ENCODE results near the gene EEIG1.

The EEIG1 gene

GRCh38 chr9:127963041-127963358 lies 17.8 kb downstream of the EEIG1 start:
- peak overlapping the region; percentile 18 for H3K4me3 Mint-ChIP-seq
- no peak overlapping the region for H3K27ac Mint-ChIP-seq
- H3K9me3 Mint-ChIP-seq, result no peaks in the 10 kb centered on the region
- H3K36me3 Mint-ChIP-seq (ENCODE audit: low read depth), result peaks cover 42% of the 10 kb centered on the region
- H3K4me1 Mint-ChIP-seq (ENCODE audit: low read depth), result peaks cover 69% of the 10 kb centered on the region
- no peaks in the 10 kb centered on the region for H3K27me3 Mint-ChIP-seq (ENCODE audit: low read depth)

DNA sequence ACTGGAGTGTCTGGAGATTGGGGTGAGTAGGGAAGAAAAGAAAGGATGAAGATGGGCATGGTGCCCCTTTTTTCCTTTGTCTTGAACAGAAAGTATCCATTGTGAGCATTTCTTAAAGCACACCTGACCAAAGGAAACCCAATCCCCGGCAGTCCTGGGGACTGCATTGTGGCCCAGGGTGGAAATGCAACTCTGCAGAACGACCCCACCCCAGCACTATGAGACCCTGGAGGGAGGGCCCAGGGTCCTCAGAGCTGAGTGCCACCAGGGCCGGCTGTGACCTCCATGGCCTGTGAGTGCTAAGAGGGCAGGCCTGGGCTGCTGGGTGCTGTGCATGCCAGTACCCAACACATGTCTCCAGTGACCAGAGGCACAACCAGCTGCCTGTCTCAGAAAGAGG lies 18.5 kb downstream of the EEIG1 start:
- Mint-ChIP-seq H3K4me1 (ENCODE audit: low read depth) (peaks cover 67% of the 10 kb centered on the region), H3K27me3 (ENCODE audit: low read depth) (no peaks in the 10 kb centered on the region), H3K27ac (no peak overlapping the region), H3K9me3 (no peaks in the 10 kb centered on the region), H3K36me3 (ENCODE audit: low read depth) (peaks cover 43% of the 10 kb centered on the region), H3K4me3 (no peak overlapping the region)

DNA sequence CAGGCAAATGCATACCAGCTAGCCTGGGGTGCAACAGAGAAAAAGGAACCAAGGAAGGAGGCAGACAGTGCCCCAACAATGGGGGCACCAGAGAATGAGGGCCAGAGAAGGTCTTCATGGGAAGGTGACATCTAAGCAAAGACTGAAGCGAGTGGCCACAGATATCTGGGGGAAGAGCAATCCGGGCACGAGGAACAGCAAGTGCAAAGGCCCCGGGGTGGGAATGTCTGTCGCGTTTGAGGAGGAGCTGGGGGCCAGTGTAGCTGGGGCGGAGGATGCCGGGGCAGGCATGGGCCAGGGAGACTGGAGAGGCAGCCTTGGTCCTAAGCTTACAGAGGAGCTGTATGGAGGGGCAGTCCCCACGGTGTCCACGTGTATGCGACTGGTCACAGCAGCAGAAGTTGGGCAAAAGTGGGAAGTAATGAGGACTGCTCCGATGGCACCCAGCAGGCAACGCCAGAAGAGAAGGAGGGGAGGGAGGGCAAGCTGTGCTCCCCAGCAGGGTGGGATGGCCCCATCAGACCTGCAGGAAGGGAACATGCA lies 19.1 kb downstream of the EEIG1 start:
- peaks cover 67% of the 10 kb centered on the region for H3K4me1 Mint-ChIP-seq (ENCODE audit: low read depth)
- H3K9me3 Mint-ChIP-seq, result no peaks in the 10 kb centered on the region
- H3K4me3 Mint-ChIP-seq, result no peak overlapping the region
- H3K36me3 Mint-ChIP-seq (ENCODE audit: low read depth), result peaks cover 43% of the 10 kb centered on the region
- no peaks in the 10 kb centered on the region for H3K27me3 Mint-ChIP-seq (ENCODE audit: low read depth)
- H3K27ac Mint-ChIP-seq, result peak overlapping the region; percentile 16

DNA sequence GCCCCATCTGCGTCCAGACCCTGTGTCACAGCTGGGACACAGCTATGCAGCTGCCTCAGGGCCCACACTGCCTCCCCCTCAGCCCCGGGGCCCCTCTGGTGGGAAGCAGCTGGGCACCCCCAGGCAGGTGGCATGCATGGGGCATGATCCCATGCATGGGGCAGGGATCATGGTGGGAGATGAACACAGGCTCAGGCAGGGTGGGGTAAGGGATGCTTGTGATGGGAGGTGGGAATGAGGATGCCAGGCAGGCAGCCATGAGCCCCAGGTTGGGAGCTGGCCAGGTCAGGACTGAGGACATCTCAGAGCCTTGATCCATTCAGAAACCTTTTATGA lies 19.7 kb downstream of the EEIG1 start:
- no peak overlapping the region for H3K27ac Mint-ChIP-seq

GRCh38 chr9:127960410-127961154 lies 20.2 kb downstream of the EEIG1 start:
- Mint-ChIP-seq H3K4me3 (no peak overlapping the region), H3K27ac (peak overlapping the region; percentile 33), H3K4me1 (ENCODE audit: low read depth) (peaks cover 68% of the 10 kb centered on the region), H3K36me3 (ENCODE audit: low read depth) (peaks cover 46% of the 10 kb centered on the region), H3K27me3 (ENCODE audit: low read depth) (no peaks in the 10 kb centered on the region), H3K9me3 (no peaks in the 10 kb centered on the region)

More for the DNA sequence above, 19.7 kb downstream of the EEIG1 start:
- H3K4me1 Mint-ChIP-seq (ENCODE audit: low read depth), result peaks cover 64% of the 10 kb centered on the region
- no peaks in the 10 kb centered on the region for H3K27me3 Mint-ChIP-seq (ENCODE audit: low read depth)
- H3K36me3 Mint-ChIP-seq (ENCODE audit: low read depth), result peaks cover 43% of the 10 kb centered on the region
- H3K4me3 Mint-ChIP-seq, result no peak overlapping the region
- H3K9me3 Mint-ChIP-seq, result no peaks in the 10 kb centered on the region

DNA sequence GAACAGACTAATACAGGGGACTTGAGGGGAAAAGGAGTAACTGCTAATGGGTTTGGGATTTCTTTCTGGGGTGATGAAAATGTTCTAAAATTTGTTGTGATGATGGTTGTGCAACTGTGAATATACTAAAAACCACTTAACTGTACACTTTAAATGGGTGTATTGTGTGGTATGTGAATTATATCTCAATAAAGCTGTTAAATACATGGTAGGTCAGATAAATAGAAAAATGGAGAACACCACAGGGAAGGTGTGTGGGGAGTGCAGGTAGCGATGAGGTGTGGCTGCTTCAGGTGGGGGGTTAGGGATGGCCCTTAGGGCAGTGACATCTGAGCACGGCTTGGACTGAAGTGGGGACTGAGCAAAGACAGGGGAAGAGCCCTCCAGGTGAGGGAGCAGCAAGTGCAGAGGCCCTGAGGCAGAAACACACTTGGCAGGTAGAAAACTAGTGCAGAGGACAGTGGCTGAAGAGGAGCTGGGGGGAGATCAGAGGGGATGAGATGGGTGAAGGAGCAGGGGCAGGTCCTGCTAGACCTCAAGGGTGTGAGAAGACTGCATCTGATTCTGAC lies 20.9 kb downstream of the EEIG1 start:
- Mint-ChIP-seq H3K9me3 (no peaks in the 10 kb centered on the region), H3K4me1 (ENCODE audit: low read depth) (peaks cover 65% of the 10 kb centered on the region), H3K36me3 (ENCODE audit: low read depth) (peaks cover 43% of the 10 kb centered on the region), H3K4me3 (no peak overlapping the region), H3K27me3 (ENCODE audit: low read depth) (no peaks in the 10 kb centered on the region), H3K27ac (peak overlapping the region; percentile 33)

GRCh38 chr9:127959398-127959797 lies 21.4 kb downstream of the EEIG1 start:
- Mint-ChIP-seq H3K4me3 (no peak overlapping the region), H3K4me1 (ENCODE audit: low read depth) (peaks cover 69% of the 10 kb centered on the region), H3K27me3 (ENCODE audit: low read depth) (no peaks in the 10 kb centered on the region), H3K36me3 (ENCODE audit: low read depth) (peaks cover 43% of the 10 kb centered on the region), H3K9me3 (no peaks in the 10 kb centered on the region), H3K27ac (no peak overlapping the region)

- H3K36me3 Mint-ChIP-seq (ENCODE audit: low read depth), result peaks cover 43% of the 10 kb centered on the region
- H3K4me1 Mint-ChIP-seq (ENCODE audit: low read depth), result peaks cover 73% of the 10 kb centered on the region
- no peak overlapping the region for H3K27ac Mint-ChIP-seq
- H3K4me3 Mint-ChIP-seq, result no peak overlapping the region
- no peaks in the 10 kb centered on the region for H3K9me3 Mint-ChIP-seq
- no peaks in the 10 kb centered on the region for H3K27me3 Mint-ChIP-seq (ENCODE audit: low read depth)
Measured at GRCh38 chr9:127958728-127959127, 22.1 kb downstream of the EEIG1 start.

GRCh38 chr9:127955294-127956015 lies 25.3 kb downstream of the EEIG1 start:
- H3K27ac Mint-ChIP-seq, result peak overlapping the region; percentile 76
- peaks cover 57% of the 10 kb centered on the region for H3K4me1 Mint-ChIP-seq (ENCODE audit: low read depth)
- H3K27me3 Mint-ChIP-seq (ENCODE audit: low read depth), result no peaks in the 10 kb centered on the region
- peak overlapping the region; percentile 59 for H3K4me3 Mint-ChIP-seq
- no peaks in the 10 kb centered on the region for H3K9me3 Mint-ChIP-seq
- peaks cover 32% of the 10 kb centered on the region for H3K36me3 Mint-ChIP-seq (ENCODE audit: low read depth)

DNA sequence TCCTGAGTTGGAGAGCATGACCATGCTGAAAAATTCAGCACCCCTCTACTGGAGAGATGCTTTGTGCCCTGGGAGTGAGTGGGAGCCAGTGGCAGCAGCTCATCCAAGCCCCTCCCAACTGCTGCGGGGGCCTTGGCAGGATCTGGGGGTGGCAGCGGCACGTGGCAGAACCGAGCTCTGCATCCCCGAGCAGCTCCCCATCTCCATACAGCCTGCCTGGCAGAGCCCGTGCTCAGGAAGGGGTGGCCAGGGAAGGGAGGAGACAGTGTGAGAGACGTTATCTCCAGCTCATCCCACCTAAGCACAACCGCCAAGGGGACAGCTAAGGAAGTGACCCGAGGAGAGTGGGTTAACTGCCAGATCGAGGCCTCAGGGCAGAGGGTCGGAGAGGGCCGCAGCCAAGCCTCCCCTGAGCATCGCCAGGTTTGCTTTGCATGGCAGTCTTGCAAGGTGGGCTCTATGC lies 25.9 kb downstream of the EEIG1 start:
- H3K36me3 Mint-ChIP-seq (ENCODE audit: low read depth), result peaks cover 32% of the 10 kb centered on the region
- H3K27me3 Mint-ChIP-seq (ENCODE audit: low read depth), result no peaks in the 10 kb centered on the region
- H3K27ac Mint-ChIP-seq, result no peak overlapping the region
- no peak overlapping the region for H3K4me3 Mint-ChIP-seq
- H3K4me1 Mint-ChIP-seq (ENCODE audit: low read depth), result peaks cover 54% of the 10 kb centered on the region
- no peaks in the 10 kb centered on the region for H3K9me3 Mint-ChIP-seq

DNA sequence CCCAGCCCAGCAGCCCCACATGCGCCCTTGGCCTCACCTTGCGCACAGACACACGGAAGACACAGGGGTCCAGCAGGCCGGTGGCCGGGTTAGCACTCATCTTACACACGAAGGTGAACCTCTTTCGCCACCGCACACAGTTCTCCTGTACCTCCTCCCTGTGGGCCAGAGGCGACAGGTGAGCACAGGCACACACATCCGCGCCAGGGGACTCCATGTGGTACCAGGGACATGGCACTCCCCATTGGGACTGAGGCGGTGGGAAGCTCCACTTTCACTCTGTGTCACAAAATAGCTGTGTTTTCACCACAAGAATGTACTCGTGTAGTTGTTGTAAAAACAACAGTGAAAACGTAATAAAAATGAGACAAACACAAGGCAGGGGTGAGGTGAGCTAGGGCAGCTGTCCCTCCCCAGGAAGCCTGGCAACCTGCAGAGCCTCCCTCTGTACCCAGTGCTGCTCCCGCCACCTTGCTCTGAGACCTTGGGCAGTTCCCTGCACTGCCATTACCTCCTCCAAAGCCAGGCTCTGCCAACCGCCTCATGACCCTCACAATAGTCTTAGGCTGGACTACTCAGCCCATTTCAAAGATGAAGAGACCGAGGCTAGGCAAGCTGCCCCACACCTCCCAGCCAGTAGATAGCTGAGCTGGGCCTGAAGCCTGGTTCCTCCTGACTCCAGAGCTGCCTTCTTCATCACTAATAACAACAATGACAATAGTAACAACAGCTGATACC lies 26.9 kb downstream of the EEIG1 start:
- H3K27ac Mint-ChIP-seq, result no peak overlapping the region
- peaks cover 22% of the 10 kb centered on the region for H3K36me3 Mint-ChIP-seq (ENCODE audit: low read depth)

GRCh38 chr9:127953154-127953553 lies 27.6 kb downstream of the EEIG1 start:
- Mint-ChIP-seq H3K27me3 (ENCODE audit: low read depth) (no peaks in the 10 kb centered on the region), H3K4me3 (no peak overlapping the region), H3K9me3 (no peaks in the 10 kb centered on the region), H3K4me1 (ENCODE audit: low read depth) (peaks cover 47% of the 10 kb centered on the region), H3K36me3 (ENCODE audit: low read depth) (peaks cover 23% of the 10 kb centered on the region), H3K27ac (no peak overlapping the region)

More for the DNA sequence above, 26.9 kb downstream of the EEIG1 start:
- peaks cover 49% of the 10 kb centered on the region for H3K4me1 Mint-ChIP-seq (ENCODE audit: low read depth)
- H3K4me3 Mint-ChIP-seq, result no peak overlapping the region
- no peaks in the 10 kb centered on the region for H3K27me3 Mint-ChIP-seq (ENCODE audit: low read depth)
- no peaks in the 10 kb centered on the region for H3K9me3 Mint-ChIP-seq

- H3K9me3 Mint-ChIP-seq, result no peaks in the 10 kb centered on the region
- H3K27ac Mint-ChIP-seq, result peak overlapping the region; percentile 65
- peaks cover 23% of the 10 kb centered on the region for H3K36me3 Mint-ChIP-seq (ENCODE audit: low read depth)
- H3K4me1 Mint-ChIP-seq (ENCODE audit: low read depth), result peaks cover 32% of the 10 kb centered on the region
- no peaks in the 10 kb centered on the region for H3K27me3 Mint-ChIP-seq (ENCODE audit: low read depth)
- no peak overlapping the region for H3K4me3 Mint-ChIP-seq
Measured at GRCh38 chr9:127950513-127951289, 30.1 kb downstream of the EEIG1 start.
